ENCODE measurements around the gene MCFD2. TPM values are rescaled to one million over a fixed set of nuclear protein-coding genes. Genes with fewer than 3 reads are reported as not detected.

Gene MCFD2
- total RNA-seq, 1 experiment from 2014 or later: 47.6 TPM

- Histone ChIP-seq H3K9me3 (ENCODE audit: low read length) (no peaks in the 10 kb centered on the region), H3K9me2 (replicated peaks; ENCODE audit: insufficient read depth, low read length) (no peaks in the 10 kb centered on the region), H3K9ac (ENCODE audit: low read length) (peak overlapping the region; percentile 89), H3K27ac (ENCODE audit: low read length) (peak overlapping the region; percentile 78), H3K27me3 (ENCODE audit: low read length) (no peaks in the 10 kb centered on the region), H3K4me1 (ENCODE audit: low read length) (peaks cover 70% of the 10 kb centered on the region), H2AFZ (ENCODE audit: low read length) (no peak overlapping the region), H3K4me2 (ENCODE audit: low read depth, low read length, poor library complexity, severe bottlenecking) (peak overlapping the region; percentile 81), H4K20me1 (ENCODE audit: insufficient read depth, low read depth, low read length) (no peaks in the 10 kb centered on the region), H3K4me3 (ENCODE audit: low read length) (peak overlapping the region; percentile 89; the same call in 1 of the 2 replicates), H3K79me2 (ENCODE audit: low read length) (peaks cover 75% of the 10 kb centered on the region), H3K36me3 (ENCODE audit: insufficient read depth, low read length) (peaks cover 17% of the 10 kb centered on the region)
- DNase-seq: peak; percentile 49
Observed at GRCh38 chr2:46943881-46944798, 28.5 kb upstream of the MCFD2 start.

GRCh38 chr2:46942891-46943626 lies 27.5 kb upstream of the MCFD2 start:
- H3K4me2 ChIP-seq (ENCODE audit: low read depth, low read length, poor library complexity, severe bottlenecking): peak overlapping the region; percentile 81
- H3K36me3 ChIP-seq (ENCODE audit: insufficient read depth, low read length): peaks cover 17% of the 10 kb centered on the region
- no peaks in the 10 kb centered on the region for H3K9me2 ChIP-seq (replicated peaks; ENCODE audit: insufficient read depth, low read length)
- peak overlapping the region; percentile 89 for H3K4me3 ChIP-seq (ENCODE audit: low read length)
- peaks cover 62% of the 10 kb centered on the region for H3K4me1 ChIP-seq (ENCODE audit: low read length)
- no peak for DNase-seq
- peak overlapping the region; percentile 89 for H3K9ac ChIP-seq (ENCODE audit: low read length)
- H3K27me3 ChIP-seq (ENCODE audit: low read length): no peaks in the 10 kb centered on the region
- H3K79me2 ChIP-seq (ENCODE audit: low read length): peaks cover 64% of the 10 kb centered on the region
- no peak overlapping the region for H2AFZ ChIP-seq (ENCODE audit: low read length)
- H3K9me3 ChIP-seq (ENCODE audit: low read length): no peaks in the 10 kb centered on the region
- H4K20me1 ChIP-seq (ENCODE audit: insufficient read depth, low read depth, low read length): no peaks in the 10 kb centered on the region
- peak overlapping the region; percentile 78 for H3K27ac ChIP-seq (ENCODE audit: low read length)

- Histone ChIP-seq H3K9me2 (replicated peaks; ENCODE audit: insufficient read depth, low read length) (no peaks in the 10 kb centered on the region), H3K9me3 (ENCODE audit: low read length) (no peaks in the 10 kb centered on the region), H4K20me1 (ENCODE audit: insufficient read depth, low read depth, low read length) (no peaks in the 10 kb centered on the region), H3K27me3 (ENCODE audit: low read length) (no peaks in the 10 kb centered on the region), H3K79me2 (ENCODE audit: low read length) (peaks cover 55% of the 10 kb centered on the region), H2AFZ (ENCODE audit: low read length) (no peak overlapping the region), H3K4me1 (ENCODE audit: low read length) (peaks cover 58% of the 10 kb centered on the region), H3K4me3 (ENCODE audit: low read length) (peak overlapping the region; percentile 89), H3K4me2 (ENCODE audit: low read depth, low read length, poor library complexity, severe bottlenecking) (peak overlapping the region; percentile 81), H3K27ac (ENCODE audit: low read length) (peak overlapping the region; percentile 78), H3K9ac (ENCODE audit: low read length) (peak overlapping the region; percentile 89), H3K36me3 (ENCODE audit: insufficient read depth, low read length) (peaks cover 17% of the 10 kb centered on the region)
- peak; percentile 67 for DNase-seq
Observed at GRCh38 chr2:46942143-46942526, 26.5 kb upstream of the MCFD2 start.

GRCh38 chr2:46939626-46940359 lies 24.2 kb upstream of the MCFD2 start:
- Histone ChIP-seq H3K36me3 (ENCODE audit: insufficient read depth, low read length) (peaks cover 8% of the 10 kb centered on the region), H3K9ac (ENCODE audit: low read length) (peak overlapping the region; percentile 76), H3K27me3 (ENCODE audit: low read length) (no peaks in the 10 kb centered on the region), H3K4me2 (ENCODE audit: low read depth, low read length, poor library complexity, severe bottlenecking) (peak overlapping the region; percentile 97), H3K9me2 (replicated peaks; ENCODE audit: insufficient read depth, low read length) (no peaks in the 10 kb centered on the region), H3K4me3 (ENCODE audit: low read length) (peak overlapping the region; percentile 73), H3K4me1 (ENCODE audit: low read length) (peaks cover 42% of the 10 kb centered on the region), H3K79me2 (ENCODE audit: low read length) (peaks cover 32% of the 10 kb centered on the region), H2AFZ (ENCODE audit: low read length) (peak overlapping the region; percentile 70; the same call in 1 of the 2 replicates), H3K27ac (ENCODE audit: low read length) (no peak overlapping the region), H4K20me1 (ENCODE audit: insufficient read depth, low read depth, low read length) (no peaks in the 10 kb centered on the region), H3K9me3 (ENCODE audit: low read length) (no peaks in the 10 kb centered on the region)
- DNase-seq: no peak

- no peaks in the 10 kb centered on the region for H3K36me3 ChIP-seq (ENCODE audit: insufficient read depth, low read length)
- H3K79me2 ChIP-seq (ENCODE audit: low read length): peaks cover 9% of the 10 kb centered on the region
- no peak overlapping the region for H3K9ac ChIP-seq (ENCODE audit: low read length)
- H3K9me3 ChIP-seq (ENCODE audit: low read length): no peaks in the 10 kb centered on the region
- no peaks in the 10 kb centered on the region for H3K27me3 ChIP-seq (ENCODE audit: low read length)
- peak; percentile 50 for DNase-seq
- H2AFZ ChIP-seq (ENCODE audit: low read length): no peak overlapping the region
- H3K4me1 ChIP-seq (ENCODE audit: low read length): peaks cover 22% of the 10 kb centered on the region
- H4K20me1 ChIP-seq (ENCODE audit: insufficient read depth, low read depth, low read length): no peaks in the 10 kb centered on the region
- no peaks in the 10 kb centered on the region for H3K9me2 ChIP-seq (replicated peaks; ENCODE audit: insufficient read depth, low read length)
- no peak overlapping the region for H3K4me3 ChIP-seq (ENCODE audit: low read length)
- H3K4me2 ChIP-seq (ENCODE audit: low read depth, low read length, poor library complexity, severe bottlenecking): no peak overlapping the region
- H3K27ac ChIP-seq (ENCODE audit: low read length): no peak overlapping the region
Observed at GRCh38 chr2:46937471-46937901, 21.9 kb upstream of the MCFD2 start.

GRCh38 chr2:46936566-46936965 lies 21.0 kb upstream of the MCFD2 start:
- no peak overlapping the region for H2AFZ ChIP-seq (ENCODE audit: low read length)
- no peaks in the 10 kb centered on the region for H4K20me1 ChIP-seq (ENCODE audit: insufficient read depth, low read depth, low read length)
- no peak for DNase-seq
- no peaks in the 10 kb centered on the region for H3K27me3 ChIP-seq (ENCODE audit: low read length)
- no peaks in the 10 kb centered on the region for H3K9me3 ChIP-seq (ENCODE audit: low read length)
- no peaks in the 10 kb centered on the region for H3K36me3 ChIP-seq (ENCODE audit: insufficient read depth, low read length)
- H3K4me3 ChIP-seq (ENCODE audit: low read length): no peak overlapping the region
- no peaks in the 10 kb centered on the region for H3K9me2 ChIP-seq (replicated peaks; ENCODE audit: insufficient read depth, low read length)
- H3K79me2 ChIP-seq (ENCODE audit: low read length): no peaks in the 10 kb centered on the region
- peaks cover 22% of the 10 kb centered on the region for H3K4me1 ChIP-seq (ENCODE audit: low read length)
- H3K9ac ChIP-seq (ENCODE audit: low read length): no peak overlapping the region
- no peak overlapping the region for H3K4me2 ChIP-seq (ENCODE audit: low read depth, low read length, poor library complexity, severe bottlenecking)
- no peak overlapping the region for H3K27ac ChIP-seq (ENCODE audit: low read length)

GRCh38 chr2:46935071-46935470 lies 19.5 kb upstream of the MCFD2 start:
- Histone ChIP-seq H3K9me2 (replicated peaks; ENCODE audit: insufficient read depth, low read length) (no peaks in the 10 kb centered on the region), H3K9ac (ENCODE audit: low read length) (no peak overlapping the region), H3K27me3 (ENCODE audit: low read length) (no peaks in the 10 kb centered on the region), H3K4me2 (ENCODE audit: low read depth, low read length, poor library complexity, severe bottlenecking) (no peak overlapping the region), H4K20me1 (ENCODE audit: insufficient read depth, low read depth, low read length) (no peaks in the 10 kb centered on the region), H3K4me3 (ENCODE audit: low read length) (no peak overlapping the region), H3K36me3 (ENCODE audit: insufficient read depth, low read length) (no peaks in the 10 kb centered on the region), H3K9me3 (ENCODE audit: low read length) (no peaks in the 10 kb centered on the region), H2AFZ (ENCODE audit: low read length) (no peak overlapping the region), H3K4me1 (ENCODE audit: low read length) (peaks cover 14% of the 10 kb centered on the region), H3K27ac (ENCODE audit: low read length) (no peak overlapping the region), H3K79me2 (ENCODE audit: low read length) (no peaks in the 10 kb centered on the region)
- DNase-seq: no peak

Data from Karpas-422 (cell line).